Body of pancreas (tissue), 4 donors: Measurements from ENCODE around the gene GARNL3.

ENCODE experiments used
- POLR2A ChIP-seq, 3 donors: fragments of 450-650 bp; IDR thresholded peaks; one replicate each; pipeline ENCODE4 v1.6.1; 2016; ENCODE audit warnings: antibody characterized with exemption in 3 of 3, mild to moderate bottlenecking in 2 of 3
- TF ChIP-seq, protein P1 (sequence below), 7 experiments: fragments of 450-650 bp in 4 of 7; fragments of 200-600 bp in 3 of 7; sonication (generic) in 3 of 7; IDR thresholded peaks; one replicate each; pipeline ENCODE4 v1.5.1; 2016 to 2019; ENCODE audit warnings: antibody characterized with exemption in 7 of 7

DNA sequence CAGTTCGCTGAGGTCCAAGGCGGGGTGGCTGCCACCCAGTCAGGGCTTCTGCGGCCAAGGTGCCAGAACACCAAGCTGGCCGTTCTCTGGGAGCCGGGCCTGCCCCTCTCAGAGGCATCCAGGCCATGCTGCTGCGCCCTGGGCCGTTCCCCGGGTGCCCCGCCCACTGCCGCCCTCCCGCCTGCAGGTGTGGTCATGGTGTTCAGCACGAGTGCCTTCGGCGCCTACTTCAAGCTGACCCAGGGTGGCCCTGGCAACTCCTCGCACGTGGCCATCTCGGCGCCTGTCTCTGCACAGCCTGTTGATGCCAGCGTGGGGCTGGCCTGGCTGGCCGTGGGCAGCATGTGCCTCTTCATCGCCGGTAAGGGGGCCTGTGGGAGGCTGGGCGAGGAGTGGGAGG lies 140.1 kb downstream of the GARNL3 start:
- TF ChIP-seq, protein P1, sequence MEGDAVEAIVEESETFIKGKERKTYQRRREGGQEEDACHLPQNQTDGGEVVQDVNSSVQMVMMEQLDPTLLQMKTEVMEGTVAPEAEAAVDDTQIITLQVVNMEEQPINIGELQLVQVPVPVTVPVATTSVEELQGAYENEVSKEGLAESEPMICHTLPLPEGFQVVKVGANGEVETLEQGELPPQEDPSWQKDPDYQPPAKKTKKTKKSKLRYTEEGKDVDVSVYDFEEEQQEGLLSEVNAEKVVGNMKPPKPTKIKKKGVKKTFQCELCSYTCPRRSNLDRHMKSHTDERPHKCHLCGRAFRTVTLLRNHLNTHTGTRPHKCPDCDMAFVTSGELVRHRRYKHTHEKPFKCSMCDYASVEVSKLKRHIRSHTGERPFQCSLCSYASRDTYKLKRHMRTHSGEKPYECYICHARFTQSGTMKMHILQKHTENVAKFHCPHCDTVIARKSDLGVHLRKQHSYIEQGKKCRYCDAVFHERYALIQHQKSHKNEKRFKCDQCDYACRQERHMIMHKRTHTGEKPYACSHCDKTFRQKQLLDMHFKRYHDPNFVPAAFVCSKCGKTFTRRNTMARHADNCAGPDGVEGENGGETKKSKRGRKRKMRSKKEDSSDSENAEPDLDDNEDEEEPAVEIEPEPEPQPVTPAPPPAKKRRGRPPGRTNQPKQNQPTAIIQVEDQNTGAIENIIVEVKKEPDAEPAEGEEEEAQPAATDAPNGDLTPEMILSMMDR (IDR thresholded peaks at IDR 0.05) = no peak
- TF ChIP-seq POLR2A (IDR thresholded peaks at IDR 0.05) = no peak
